K562 (cell line): ENCODE data around the gene PRODH.

Experiments used
- CREB1 ChIP-seq, 2 experiments: sonication (generic) in 1 of 2; formaldehyde crosslinking in 1 of 2; IDR thresholded peaks; 2 replicates each; pipeline versions ENCODE4 v1.6.1 to v1.8.0; 2012 to 2022; ENCODE audit warnings: inconsistent platforms in 1 of 2, mild to moderate bottlenecking in 1 of 2, missing genetic modification reagents in 1 of 2, moderate library complexity in 1 of 2
- CTCF ChIP-seq, 3 experiments: IDR thresholded peaks in 2 of 3; conservative IDR thresholded peaks in 1 of 3; 2 replicates each; pipeline ENCODE4 v1.5.1; 2011 to 2012; ENCODE audit warnings: low read length in 3 of 3, mild to moderate bottlenecking in 3 of 3, control low read depth in 2 of 3, improper control_type of control experiment in 1 of 3, inconsistent platforms in 1 of 3, low read depth in 1 of 3, mixed read lengths in 1 of 3, moderate library complexity in 1 of 3; ENCODE audit not compliant: insufficient read depth in 2 of 3
- E4F1 ChIP-seq: fragments of 250-450 bp; sonication (Bioruptor Pico); IDR thresholded peaks from 2 replicates; pipeline ENCODE4 v1.5.0; 2021; ENCODE audit warnings: mild to moderate bottlenecking, borderline replicate concordance
- GATAD2A ChIP-seq: fragments of 450-650 bp; IDR thresholded peaks from 2 replicates; pipeline ENCODE4 v1.6.1; 2017
- IFI16 ChIP-seq: fragments of 250-450 bp; sonication (Bioruptor Pico); IDR thresholded peaks from 2 replicates; pipeline ENCODE4 v2.1.2; 2022; ENCODE audit warnings: mild to moderate bottlenecking, inconsistent platforms
- RAD21 ChIP-seq, 2 experiments: fragments of 250-450 bp in 1 of 2; fragments of 450-650 bp in 1 of 2; sonication (Bioruptor Pico) in 1 of 2; formaldehyde crosslinking in 1 of 2; IDR thresholded peaks in 1 of 2; conservative IDR thresholded peaks in 1 of 2; 2 replicates each; pipeline versions ENCODE4 v1.4.0 to v1.8.0; 2020 to 2022; ENCODE audit warnings: mild to moderate bottlenecking in 2 of 2, moderate library complexity in 1 of 2
- RB1 ChIP-seq: fragments of 450-650 bp; IDR thresholded peaks from 2 replicates; pipeline ENCODE4 v1.6.1; 2017; ENCODE audit warnings: low read depth, mild to moderate bottlenecking
- SRF ChIP-seq, 2 experiments: fragments of 250-450, 450-650 bp in 1 of 2; sonication (Bioruptor Pico) in 1 of 2; sonication (generic) in 1 of 2; formaldehyde crosslinking; IDR thresholded peaks; 2 replicates each; pipeline versions ENCODE4 v1.5.0 to v1.5.1; 2020 to 2022; ENCODE audit warnings: mild to moderate bottlenecking in 1 of 2, missing genetic modification reagents in 1 of 2
- TOE1 ChIP-seq, 2 experiments: fragments of 450-650 bp in 1 of 2; sonication (generic) in 1 of 2; formaldehyde crosslinking in 1 of 2; IDR thresholded peaks; 2 replicates each; pipeline versions ENCODE4 v1.7.1 to v1.8.0; 2016 to 2022; ENCODE audit warnings: borderline replicate concordance in 2 of 2, mild to moderate bottlenecking in 2 of 2, antibody characterized with exemption in 1 of 2, inconsistent platforms in 1 of 2, low read depth in 1 of 2, missing genetic modification reagents in 1 of 2, moderate library complexity in 1 of 2

- TF ChIP-seq IFI16 (CRISPR knock-in tag) (no peak), GATAD2A (no peak), CREB1 (IDR thresholded peaks at IDR 0.05) (no peak), CREB1 (CRISPR knock-in tag; IDR thresholded peaks at IDR 0.05) (no peak), E4F1 (no peak), SRF (CRISPR knock-in tag; IDR thresholded peaks at IDR 0.05) (no peak), RAD21 (CRISPR knock-in tag; conservative IDR thresholded peaks at IDR 0.05 in 1 of 2, IDR thresholded peaks at IDR 0.05 in 1 of 2) (no peak), CTCF (IDR thresholded peaks at IDR 0.05 in 2 of 3, conservative IDR thresholded peaks at IDR 0.05 in 1 of 3; ENCODE audit: insufficient read depth in 2 of 3, low read depth in 1 of 3, low read length in 3 of 3) (no peak), TOE1 (IDR thresholded peaks at IDR 0.05; ENCODE audit: borderline replicate concordance) (no peak), TOE1 (CRISPR knock-in tag; IDR thresholded peaks at IDR 0.05; ENCODE audit: borderline replicate concordance, low read depth) (no peak), RB1 (no peak)
Observed at GRCh38 chr22:18980829-18981228, 44.7 kb upstream of the PRODH start.
